C4-2B (cell line): ENCODE measurements around the gene DCST2.

Experiments used
- CTCF ChIP-seq: fragments of 450-650 bp; conservative IDR thresholded peaks from 2 replicates; pipeline ENCODE4 v1.5.1; 2017; ENCODE audit warnings: mild to moderate bottlenecking
- ZFX ChIP-seq: fragments of 450-650 bp; IDR thresholded peaks from 2 replicates; pipeline ENCODE4 v1.6.1; 2017

DNA sequence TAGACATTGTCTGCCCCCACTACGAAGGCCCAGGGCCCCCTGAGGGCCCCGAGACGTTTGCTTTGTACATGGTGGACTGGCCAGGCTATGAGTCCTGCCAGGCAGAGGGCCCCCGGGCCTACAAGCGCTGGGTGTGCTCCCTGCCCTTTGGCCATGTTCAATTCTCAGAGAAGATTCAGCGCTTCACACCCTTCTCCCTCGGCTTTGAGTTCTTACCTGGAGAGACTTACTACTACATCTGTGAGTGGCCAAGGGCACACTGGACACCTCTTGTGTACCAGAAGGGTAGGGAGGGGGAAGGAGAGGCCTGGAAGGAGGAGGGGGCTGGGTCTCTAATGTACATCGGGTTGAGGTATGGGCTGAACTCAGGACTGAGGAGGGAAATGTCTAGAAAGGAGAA lies 33.2 kb upstream of the DCST2 start:
- no peak for TF ChIP-seq CTCF
- no peak for TF ChIP-seq ZFX
